ENCODE results near the gene PEDS1.
"Not testable (repeated sequence)": the region's sequence is repeated elsewhere in the genome, so short reads cannot be mapped to it uniquely, and the experiment has no call there.

- not testable (repeated sequence) for TF ChIP-seq EP300, POLR2A (IDR thresholded peaks at IDR 0.05)
Observed at GRCh38 chr20:50106669-50107068, 46.9 kb downstream of the PEDS1 start.

All from ovary (tissue), 1 donor.